ENCODE results near the gene ACYP1.

DNA sequence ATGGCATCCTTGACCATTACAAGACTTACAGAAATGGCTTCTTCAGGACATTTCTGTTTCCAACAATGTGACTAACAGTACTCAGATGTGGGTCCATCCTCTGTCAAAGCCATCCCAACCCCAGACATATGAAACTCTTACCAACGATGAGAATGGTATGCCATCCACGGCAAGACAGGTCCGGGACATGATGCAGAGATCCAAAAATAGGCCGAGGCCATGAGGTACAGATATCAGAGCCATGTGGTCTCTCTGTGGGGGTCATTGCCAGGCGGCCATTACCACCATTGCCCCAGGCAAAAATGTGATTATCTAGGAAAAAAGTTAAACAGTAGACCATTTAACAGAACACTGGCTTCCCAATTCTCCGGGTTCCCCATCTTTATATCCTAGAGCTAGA lies 33.1 kb upstream of the ACYP1 start:
- TF ChIP-seq, protein P1, sequence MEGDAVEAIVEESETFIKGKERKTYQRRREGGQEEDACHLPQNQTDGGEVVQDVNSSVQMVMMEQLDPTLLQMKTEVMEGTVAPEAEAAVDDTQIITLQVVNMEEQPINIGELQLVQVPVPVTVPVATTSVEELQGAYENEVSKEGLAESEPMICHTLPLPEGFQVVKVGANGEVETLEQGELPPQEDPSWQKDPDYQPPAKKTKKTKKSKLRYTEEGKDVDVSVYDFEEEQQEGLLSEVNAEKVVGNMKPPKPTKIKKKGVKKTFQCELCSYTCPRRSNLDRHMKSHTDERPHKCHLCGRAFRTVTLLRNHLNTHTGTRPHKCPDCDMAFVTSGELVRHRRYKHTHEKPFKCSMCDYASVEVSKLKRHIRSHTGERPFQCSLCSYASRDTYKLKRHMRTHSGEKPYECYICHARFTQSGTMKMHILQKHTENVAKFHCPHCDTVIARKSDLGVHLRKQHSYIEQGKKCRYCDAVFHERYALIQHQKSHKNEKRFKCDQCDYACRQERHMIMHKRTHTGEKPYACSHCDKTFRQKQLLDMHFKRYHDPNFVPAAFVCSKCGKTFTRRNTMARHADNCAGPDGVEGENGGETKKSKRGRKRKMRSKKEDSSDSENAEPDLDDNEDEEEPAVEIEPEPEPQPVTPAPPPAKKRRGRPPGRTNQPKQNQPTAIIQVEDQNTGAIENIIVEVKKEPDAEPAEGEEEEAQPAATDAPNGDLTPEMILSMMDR (conservative IDR thresholded peaks at IDR 0.05 in 1 of 2, IDR thresholded peaks at IDR 0.05 in 1 of 2; ENCODE audit: low read depth in 1 of 2, low read length in 2 of 2): no peak
- TF ChIP-seq EZH2 (IDR thresholded peaks at IDR 0.05; ENCODE audit: low read length, missing control alignments): no peak

All from fibroblast of lung (primary cell).